Cardiac muscle cell (in vitro differentiated cells and primary cell): ENCODE results near the gene PCGF5. TPM values are rescaled to one million over a fixed set of nuclear protein-coding genes. Genes with fewer than 3 reads are reported as not detected.
A peak's percentile ranks its signal among the peaks of the same experiment; 100 is the strongest.
"Not testable (repeated sequence)": the region's sequence is repeated elsewhere in the genome, so short reads cannot be mapped to it uniquely, and the experiment has no call there.

Experiments used
- DNase-seq, 2 donors: peaks; one replicate each; pipeline versions ENCODE4 v3.0.0 to v3.0.0-alpha.2; 2010 to 2017; ENCODE audit warnings: low read depth in 1 of 2, low spot score in 1 of 2
- H3K27ac ChIP-seq: fragments of 200-600 bp; sonication (generic); 2 replicates; pipeline ENCODE4 v1.5.1; 2016
- H3K27me3 ChIP-seq: fragments of 200-600 bp; sonication (generic); 2 replicates; pipeline ENCODE4 v1.6.0; 2016; ENCODE audit warnings: control low read depth
- H3K36me3 ChIP-seq: fragments of 200-600 bp; sonication (generic); 2 replicates; pipeline ENCODE4 v1.5.1; 2016; ENCODE audit warnings: control low read depth
- H3K4me1 ChIP-seq: fragments of 200-600 bp; sonication (generic); 2 replicates; pipeline ENCODE4 v1.8.1; 2017; ENCODE audit warnings: low read depth, mild to moderate bottlenecking, mixed run types
- H3K4me3 ChIP-seq: fragments of 200-600 bp; sonication (generic); 2 replicates; pipeline ENCODE4 v1.5.1; 2016; ENCODE audit warnings: mild to moderate bottlenecking
- H3K9me3 ChIP-seq: fragments of 200-600 bp; sonication (generic); 2 replicates; pipeline ENCODE4 v1.5.1; 2017; ENCODE audit warnings: low read depth, mild to moderate bottlenecking, control low read depth
- polyA plus RNA-seq: library from polyadenylated mRNA; unstranded; fragments of >200 nt; fragmentation: Nextera tagmentation; extraction: Ambion mirVana; gene quantifications from 2 replicates; pipeline ENCODE4 v1.2.1, GENCODE V29; 2016
- total RNA-seq: library from RNA; depleted of rRNA; stranded (reverse); fragments of >200 nt; gene quantifications from 2 replicates; pipeline ENCODE4 v1.2.3, GENCODE V29; 2016
- TF ChIP-seq, protein P1 (sequence below): IDR thresholded peaks from 2 replicates; pipeline ENCODE4 v1.5.1; 2012; ENCODE audit warnings: low read depth, mild to moderate bottlenecking, low read length

The PCGF5 gene
- total and polyA plus RNA-seq, 2 experiments from 2014 or later: 13.8 to 39.3 TPM

DNA sequence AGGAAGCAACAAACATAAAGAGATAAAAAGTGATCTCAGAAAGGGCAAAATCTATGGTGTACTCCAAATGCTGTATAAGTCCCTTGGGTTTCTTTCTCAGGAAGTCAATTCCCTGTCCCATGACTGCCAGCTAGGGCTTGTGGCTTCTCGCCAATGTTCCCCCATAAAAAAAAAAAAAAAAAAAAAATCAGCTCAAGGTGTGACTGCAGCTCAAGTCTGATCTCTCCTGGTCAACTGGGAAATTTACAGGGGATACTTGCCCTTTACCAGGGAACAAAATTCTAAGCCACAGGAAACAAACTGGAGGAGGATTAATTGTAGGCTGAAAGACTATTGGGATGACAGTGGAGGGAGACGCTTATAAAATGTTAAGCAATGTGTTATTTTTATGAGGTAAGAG is 76.0 kb downstream of the PCGF5 start:
- DNase-seq: peak; percentile 28 to 40
- no peaks in the 10 kb centered on the region for H3K4me1 ChIP-seq

DNA sequence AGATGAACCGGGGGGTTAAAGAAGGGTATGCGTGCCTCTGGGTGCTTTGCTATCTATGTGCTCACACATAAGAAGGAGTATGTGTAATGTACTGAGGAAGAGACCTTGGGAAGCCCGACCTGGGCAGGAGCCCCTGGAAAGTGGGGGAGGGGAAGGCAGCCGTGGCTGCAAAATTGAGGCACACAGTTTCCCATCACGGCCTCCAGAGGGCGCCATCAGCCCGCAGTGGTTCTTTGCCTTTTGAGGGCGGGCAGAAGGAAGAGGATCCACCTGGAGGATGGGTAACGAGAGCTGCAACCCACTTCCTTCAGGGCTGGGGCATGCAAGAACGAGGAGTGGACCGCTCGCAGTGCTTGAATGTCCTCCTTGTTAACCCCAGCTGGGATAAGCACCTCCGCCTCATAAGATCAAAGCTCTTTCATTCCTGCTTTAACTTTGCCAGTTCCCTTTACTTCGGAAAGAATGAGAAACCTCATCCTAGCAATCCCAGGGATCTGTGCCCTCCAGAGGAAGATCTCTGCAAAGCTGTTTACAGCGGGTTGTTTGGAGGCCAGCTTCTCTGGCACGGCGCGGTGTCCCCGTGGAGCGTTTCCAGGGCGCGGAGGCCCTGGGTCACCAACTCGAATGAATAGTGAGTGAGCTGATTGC is 77.9 kb downstream of the PCGF5 start:
- no peaks in the 10 kb centered on the region for H3K4me1 ChIP-seq
- peaks cover 16% of the 10 kb centered on the region for H3K27me3 ChIP-seq
- TF ChIP-seq, protein P1, sequence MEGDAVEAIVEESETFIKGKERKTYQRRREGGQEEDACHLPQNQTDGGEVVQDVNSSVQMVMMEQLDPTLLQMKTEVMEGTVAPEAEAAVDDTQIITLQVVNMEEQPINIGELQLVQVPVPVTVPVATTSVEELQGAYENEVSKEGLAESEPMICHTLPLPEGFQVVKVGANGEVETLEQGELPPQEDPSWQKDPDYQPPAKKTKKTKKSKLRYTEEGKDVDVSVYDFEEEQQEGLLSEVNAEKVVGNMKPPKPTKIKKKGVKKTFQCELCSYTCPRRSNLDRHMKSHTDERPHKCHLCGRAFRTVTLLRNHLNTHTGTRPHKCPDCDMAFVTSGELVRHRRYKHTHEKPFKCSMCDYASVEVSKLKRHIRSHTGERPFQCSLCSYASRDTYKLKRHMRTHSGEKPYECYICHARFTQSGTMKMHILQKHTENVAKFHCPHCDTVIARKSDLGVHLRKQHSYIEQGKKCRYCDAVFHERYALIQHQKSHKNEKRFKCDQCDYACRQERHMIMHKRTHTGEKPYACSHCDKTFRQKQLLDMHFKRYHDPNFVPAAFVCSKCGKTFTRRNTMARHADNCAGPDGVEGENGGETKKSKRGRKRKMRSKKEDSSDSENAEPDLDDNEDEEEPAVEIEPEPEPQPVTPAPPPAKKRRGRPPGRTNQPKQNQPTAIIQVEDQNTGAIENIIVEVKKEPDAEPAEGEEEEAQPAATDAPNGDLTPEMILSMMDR: peak; percentile 88
- H3K9me3 ChIP-seq: no peaks in the 10 kb centered on the region
- peak overlapping the region; percentile 7 for H3K4me3 ChIP-seq
- peak; percentile 79 to 87 for DNase-seq
- no peaks in the 10 kb centered on the region for H3K36me3 ChIP-seq
- no peak overlapping the region for H3K27ac ChIP-seq

More for the DNA sequence above, 76.0 kb downstream of the PCGF5 start:
- no peak overlapping the region for H3K27ac ChIP-seq
- no peaks in the 10 kb centered on the region for H3K36me3 ChIP-seq
- H3K9me3 ChIP-seq: no peaks in the 10 kb centered on the region
- TF ChIP-seq, protein P1: peak; percentile 28
- no peak overlapping the region for H3K4me3 ChIP-seq
- H3K27me3 ChIP-seq: peaks cover 25% of the 10 kb centered on the region

DNA sequence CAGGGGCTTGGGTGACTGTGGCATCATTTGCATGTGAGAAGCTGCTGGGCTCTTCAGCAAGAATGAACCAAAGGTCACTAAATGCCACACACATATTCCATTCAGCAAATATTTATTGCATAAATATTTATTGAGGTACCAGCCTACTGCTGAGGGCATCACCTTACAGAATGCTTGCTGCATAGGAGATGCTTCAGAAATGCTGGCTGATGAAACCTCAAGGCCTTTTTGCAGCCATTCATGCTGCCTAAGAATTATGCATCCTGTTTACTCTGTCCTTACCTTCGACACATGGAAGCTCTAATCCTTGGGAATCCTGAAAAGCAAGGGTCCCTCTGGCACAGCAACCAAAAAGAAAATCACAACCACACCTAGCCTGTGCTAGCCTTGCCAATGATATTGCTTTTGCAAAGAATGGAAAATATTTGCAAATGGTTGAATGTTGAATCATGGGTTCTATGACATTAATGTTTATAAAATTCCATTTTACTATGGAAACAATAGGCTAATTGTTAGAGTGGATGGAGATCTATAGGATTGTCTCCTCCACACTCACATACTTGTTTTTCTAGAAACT is 79.6 kb downstream of the PCGF5 start:
- Histone ChIP-seq H3K9me3 (no peaks in the 10 kb centered on the region), H3K4me1 (no peaks in the 10 kb centered on the region)

GRCh38 chr10:91302946-91303345 is 82.5 kb downstream of the PCGF5 start:
- H3K27me3 ChIP-seq: peaks cover 33% of the 10 kb centered on the region
- not testable (repeated sequence) for H3K4me1 ChIP-seq, H3K36me3 ChIP-seq, H3K9me3 ChIP-seq, H3K27ac ChIP-seq, H3K4me3 ChIP-seq, DNase-seq

More for the DNA sequence above, 79.6 kb downstream of the PCGF5 start:
- Histone ChIP-seq H3K4me3 (no peak overlapping the region), H3K36me3 (no peaks in the 10 kb centered on the region), H3K27me3 (peaks cover 20% of the 10 kb centered on the region), H3K27ac (no peak overlapping the region)
- TF ChIP-seq, protein P1: no peak
- no peak for DNase-seq

DNA sequence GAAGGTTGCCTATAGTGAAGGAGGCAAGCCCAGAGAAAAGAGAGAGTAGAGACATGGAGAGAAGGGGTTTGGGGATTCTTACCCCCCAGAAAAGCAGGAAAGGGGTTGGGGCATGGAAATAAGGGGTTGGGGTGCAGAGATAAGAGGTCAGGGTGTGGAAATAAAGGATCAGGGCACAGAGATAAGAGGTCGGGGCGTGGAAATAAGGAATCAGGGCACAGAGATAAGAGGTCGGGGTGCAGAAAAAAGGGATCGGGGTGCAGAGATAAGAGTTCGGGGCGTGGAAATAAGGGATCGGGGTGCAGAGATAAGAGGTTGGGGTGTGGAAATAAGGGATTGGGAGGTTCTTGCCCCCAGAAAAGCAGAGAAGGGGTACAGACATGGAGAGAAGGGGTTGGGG is 85.5 kb downstream of the PCGF5 start:
- DNase-seq, H3K36me3 ChIP-seq, H3K4me1 ChIP-seq, H3K4me3 ChIP-seq, H3K9me3 ChIP-seq, H3K27ac ChIP-seq: not testable (repeated sequence)
- peaks cover 36% of the 10 kb centered on the region for H3K27me3 ChIP-seq

DNA sequence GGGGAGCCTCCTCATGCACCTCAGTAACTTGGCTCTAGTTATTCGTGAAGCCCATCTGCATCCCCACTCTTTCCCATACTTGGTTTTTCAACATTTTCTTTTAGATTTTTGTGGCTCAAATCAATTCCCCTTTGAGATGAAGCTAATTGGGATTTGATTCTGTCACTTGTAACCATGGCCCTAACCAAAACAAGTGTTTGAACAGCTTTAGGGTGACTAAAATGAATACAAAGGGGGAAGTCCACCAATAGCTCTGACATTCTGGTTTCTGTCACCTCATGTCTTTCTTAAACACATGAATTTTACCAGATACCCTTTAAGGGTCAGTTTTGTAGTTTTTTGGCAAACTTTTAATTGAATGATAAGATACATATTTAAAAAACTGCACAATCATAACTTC is 87.0 kb downstream of the PCGF5 start:
- Histone ChIP-seq H3K4me1 (no peaks in the 10 kb centered on the region), H3K27ac (no peak overlapping the region), H3K36me3 (no peaks in the 10 kb centered on the region), H3K27me3 (peaks cover 42% of the 10 kb centered on the region), H3K4me3 (no peak overlapping the region), H3K9me3 (no peaks in the 10 kb centered on the region)
- DNase-seq: no peak
- TF ChIP-seq, protein P1: no peak
